Stomach smooth muscle (tissue), 2 donors: ENCODE data around the gene SNX24.
"Not testable (repeated sequence)": the region's sequence is repeated elsewhere in the genome, so short reads cannot be mapped to it uniquely, and the experiment has no call there.

ENCODE experiments used
- H3K27ac ChIP-seq: one replicate; pipeline ENCODE4 v1.7.0; 2013; ENCODE audit warnings: mild to moderate bottlenecking, low read length, inconsistent platforms
- H3K27me3 ChIP-seq, 2 donors: one replicate each; pipeline ENCODE4 v1.7.0; 2013; ENCODE audit warnings: low read length in 2 of 2; ENCODE audit not compliant: insufficient read depth in 2 of 2, control insufficient read depth in 1 of 2
- H3K36me3 ChIP-seq, 2 donors: one replicate each; pipeline ENCODE4 v1.7.0; 2013; ENCODE audit warnings: low read length in 2 of 2; ENCODE audit not compliant: control insufficient read depth in 2 of 2, insufficient read depth in 2 of 2
- H3K4me1 ChIP-seq: one replicate; pipeline ENCODE4 v1.7.0; 2013; ENCODE audit warnings: low read length; ENCODE audit not compliant: control insufficient read depth, insufficient read depth
- H3K4me3 ChIP-seq, 2 donors: one replicate each; pipeline ENCODE4 v1.7.0; 2013; ENCODE audit warnings: low read length in 2 of 2
- H3K9ac ChIP-seq, 2 donors: one replicate each; pipeline ENCODE4 v1.7.0; 2013; ENCODE audit warnings: low read length in 2 of 2, mild to moderate bottlenecking in 1 of 2
- H3K9me3 ChIP-seq, 2 donors: one replicate each; pipeline ENCODE4 v1.7.0; 2013; ENCODE audit warnings: low read length in 2 of 2; ENCODE audit not compliant: control insufficient read depth in 2 of 2
- donor health status: healthy.
- donor health status: Pancreatic carcinoma.

The SNX24 gene

DNA sequence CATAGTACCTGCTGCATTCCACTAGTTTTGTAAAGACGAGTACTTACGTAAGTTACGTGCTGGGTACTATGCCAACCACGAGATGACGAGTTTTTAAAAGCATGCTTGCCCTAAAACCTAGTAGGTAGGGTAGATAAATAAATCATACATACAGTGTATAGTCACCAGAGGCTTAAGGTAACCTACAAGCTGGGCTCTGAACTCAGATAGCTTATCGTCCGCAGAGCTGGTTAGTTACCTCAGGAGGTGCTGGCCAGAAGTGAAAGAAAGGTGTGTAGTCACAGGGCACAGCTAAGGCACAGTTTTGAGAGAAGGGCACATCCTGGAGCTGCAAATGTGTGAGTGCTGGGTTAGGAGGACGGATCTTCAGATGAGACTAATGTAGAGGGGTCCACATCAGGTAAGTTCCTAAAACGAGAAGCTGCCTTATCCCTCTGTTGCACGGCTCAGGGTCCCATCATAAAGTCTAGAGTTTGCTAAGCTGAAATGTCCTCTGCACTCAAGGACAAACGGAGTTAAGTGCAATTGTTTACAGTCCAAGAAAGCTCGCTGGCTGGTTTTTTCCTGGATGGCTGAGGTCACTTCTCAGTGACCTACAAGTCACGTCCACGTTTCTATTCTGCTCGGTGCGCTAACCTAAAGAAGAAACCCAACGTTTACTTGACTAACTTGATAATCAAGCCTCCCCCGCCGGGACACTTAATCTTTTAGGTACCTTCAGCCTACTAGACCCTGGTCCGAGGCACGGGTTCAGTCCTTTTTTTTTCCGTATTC is 1.1 kb upstream of the SNX24 start:
- H3K4me1 ChIP-seq: peaks cover 12% of the 10 kb centered on the region
- no peaks in the 10 kb centered on the region for H3K36me3 ChIP-seq
- H3K27me3 ChIP-seq: no peaks in the 10 kb centered on the region
- peak overlapping the region; percentile 88 for H3K9ac ChIP-seq
- H3K4me3 ChIP-seq: peak overlapping the region; percentile 83 to 86
- H3K9me3 ChIP-seq: no peaks in the 10 kb centered on the region
- H3K27ac ChIP-seq: peak overlapping the region; percentile 75

DNA sequence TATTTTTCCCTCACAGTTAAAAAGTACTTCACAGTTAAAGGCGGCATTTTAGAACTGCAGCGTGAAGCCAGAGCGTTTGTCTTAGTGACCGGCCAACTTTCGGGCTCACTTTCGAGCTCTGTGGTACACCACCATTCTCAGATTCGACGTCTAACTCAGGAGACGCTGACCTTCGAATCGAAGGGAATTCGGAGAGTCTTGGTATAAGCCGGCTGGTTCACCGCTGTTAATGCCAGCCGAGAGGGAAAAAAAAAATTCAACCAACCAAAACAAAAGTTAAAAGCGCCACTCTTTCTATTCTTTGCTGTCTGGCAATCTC is 544 bp upstream of the SNX24 start:
- no peaks in the 10 kb centered on the region for H3K9me3 ChIP-seq
- peak overlapping the region; percentile 75 for H3K27ac ChIP-seq
- no peaks in the 10 kb centered on the region for H3K36me3 ChIP-seq
- peak overlapping the region; percentile 88 for H3K9ac ChIP-seq
- peak overlapping the region; percentile 83 to 86 for H3K4me3 ChIP-seq
- no peaks in the 10 kb centered on the region for H3K27me3 ChIP-seq
- peaks cover 12% of the 10 kb centered on the region for H3K4me1 ChIP-seq

DNA sequence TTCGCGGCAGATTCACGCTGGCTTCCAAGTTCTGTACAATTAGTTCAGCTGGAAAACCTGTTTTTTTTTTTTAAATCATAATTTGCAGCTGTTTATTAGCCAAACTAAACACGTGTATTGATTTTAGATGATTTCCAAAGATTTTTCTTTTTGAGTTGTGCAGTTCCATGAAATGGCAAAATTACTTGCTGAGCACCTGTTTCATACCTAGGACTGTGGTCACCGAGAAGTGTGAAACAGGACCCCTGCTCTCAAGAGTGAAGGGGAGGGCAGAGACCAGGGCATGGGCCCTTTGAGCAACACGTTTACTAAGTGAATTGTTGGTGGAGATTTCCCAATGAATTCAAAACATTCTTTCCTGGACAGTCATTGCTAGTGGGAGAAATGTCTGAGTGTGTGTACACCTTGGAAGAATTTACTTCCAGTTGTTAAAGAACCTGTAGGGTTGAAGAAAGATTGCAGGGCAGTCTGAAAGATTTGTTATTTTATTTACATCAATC is 688 bp downstream of the SNX24 start:
- Histone ChIP-seq H3K9me3 (no peaks in the 10 kb centered on the region), H3K9ac (peak overlapping the region; percentile 71 to 78), H3K4me3 (peak overlapping the region; percentile 76 to 86), H3K27me3 (no peaks in the 10 kb centered on the region), H3K4me1 (peaks cover 12% of the 10 kb centered on the region), H3K36me3 (no peaks in the 10 kb centered on the region), H3K27ac (peak overlapping the region; percentile 75)

DNA sequence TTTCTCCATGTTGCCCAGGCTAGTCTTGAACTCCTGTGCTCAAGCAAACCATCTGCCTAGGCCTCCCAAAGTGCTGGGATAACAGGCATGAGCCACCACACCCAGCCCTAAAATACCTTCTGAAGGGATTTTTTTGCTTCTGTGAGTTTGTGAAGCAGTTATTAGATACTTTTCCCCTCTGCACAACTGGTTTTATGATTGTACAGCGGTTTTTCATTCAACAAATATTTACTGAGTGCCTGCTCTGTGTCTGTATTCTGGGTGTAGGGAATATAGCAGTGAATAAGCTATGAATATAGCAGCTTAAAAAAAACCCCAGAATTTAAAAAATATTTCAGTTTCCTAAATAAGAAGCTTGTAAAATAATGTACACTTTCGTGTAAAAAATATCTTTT is 2.3 kb downstream of the SNX24 start:
- no peaks in the 10 kb centered on the region for H3K36me3 ChIP-seq
- H3K9me3 ChIP-seq: no peaks in the 10 kb centered on the region
- H3K4me3 ChIP-seq: no peak overlapping the region
- H3K4me1 ChIP-seq: peaks cover 12% of the 10 kb centered on the region
- H3K27ac ChIP-seq: no peak overlapping the region
- no peak overlapping the region for H3K9ac ChIP-seq
- no peaks in the 10 kb centered on the region for H3K27me3 ChIP-seq

DNA sequence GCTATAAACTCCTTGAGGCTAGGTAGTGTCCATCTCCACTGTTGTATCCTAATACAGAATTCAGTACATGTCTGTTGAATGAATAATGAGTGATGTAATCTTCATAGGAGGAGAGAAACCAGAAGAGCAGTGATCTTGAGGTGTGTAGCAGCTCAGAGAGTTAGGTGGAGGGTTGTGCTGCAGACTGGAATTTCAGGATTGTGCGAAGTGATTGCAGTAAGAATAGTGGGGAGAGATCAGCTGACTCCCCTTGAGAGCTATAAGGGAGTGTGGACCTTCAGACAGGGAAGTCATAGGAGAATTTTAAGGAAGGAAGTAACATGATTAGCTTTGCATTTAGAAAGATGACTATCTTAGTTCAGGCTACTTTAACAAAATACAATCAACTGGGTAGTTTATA is 4.4 kb downstream of the SNX24 start:
- Histone ChIP-seq H3K36me3 (no peaks in the 10 kb centered on the region), H3K4me1 (peaks cover 4% of the 10 kb centered on the region), H3K27me3 (no peaks in the 10 kb centered on the region), H3K9ac (no peak overlapping the region), H3K27ac (no peak overlapping the region), H3K4me3 (no peak overlapping the region), H3K9me3 (no peaks in the 10 kb centered on the region)

DNA sequence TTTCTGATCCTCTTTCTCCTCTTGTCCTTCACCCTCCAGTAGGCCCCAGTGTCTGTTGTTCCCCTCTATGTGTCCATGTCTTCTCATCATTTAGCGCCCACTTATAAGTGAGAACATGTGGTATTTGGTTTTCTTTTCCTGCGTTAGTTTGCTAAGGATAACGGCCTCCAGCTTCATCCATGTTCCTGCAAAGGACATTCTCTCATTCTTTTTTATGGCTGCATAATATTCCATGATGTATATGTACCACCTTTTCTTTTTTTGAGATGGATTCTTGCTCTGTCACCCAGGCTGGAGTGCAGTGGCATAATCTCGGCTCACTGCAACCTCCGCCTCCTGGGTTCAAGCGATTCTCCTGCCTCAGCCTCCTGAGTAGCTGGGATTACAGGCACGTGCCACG is 12.1 kb downstream of the SNX24 start:
- H3K27me3 ChIP-seq, H3K9me3 ChIP-seq, H3K36me3 ChIP-seq, H3K4me3 ChIP-seq, H3K9ac ChIP-seq, H3K27ac ChIP-seq, H3K4me1 ChIP-seq: not testable (repeated sequence)

DNA sequence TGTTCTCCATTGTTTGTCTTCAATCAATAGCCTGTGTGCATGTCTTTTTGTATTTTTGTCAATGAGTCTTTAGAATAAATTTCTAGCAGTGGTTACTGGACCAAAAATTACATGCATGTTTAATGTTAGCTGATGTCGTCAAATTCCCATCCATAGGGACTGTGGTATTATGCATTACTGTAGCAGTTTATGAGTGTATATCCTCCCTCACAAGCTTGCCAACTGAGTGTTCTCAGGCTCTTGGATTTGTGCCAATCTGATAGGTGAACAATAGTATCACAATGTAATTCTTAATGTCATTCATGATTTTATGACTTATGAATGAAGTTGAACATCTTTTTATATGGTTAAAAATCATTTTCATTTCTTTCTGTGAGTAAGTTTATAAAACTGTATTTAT is 13.0 kb downstream of the SNX24 start:
- no peak overlapping the region for H3K9ac ChIP-seq

DNA sequence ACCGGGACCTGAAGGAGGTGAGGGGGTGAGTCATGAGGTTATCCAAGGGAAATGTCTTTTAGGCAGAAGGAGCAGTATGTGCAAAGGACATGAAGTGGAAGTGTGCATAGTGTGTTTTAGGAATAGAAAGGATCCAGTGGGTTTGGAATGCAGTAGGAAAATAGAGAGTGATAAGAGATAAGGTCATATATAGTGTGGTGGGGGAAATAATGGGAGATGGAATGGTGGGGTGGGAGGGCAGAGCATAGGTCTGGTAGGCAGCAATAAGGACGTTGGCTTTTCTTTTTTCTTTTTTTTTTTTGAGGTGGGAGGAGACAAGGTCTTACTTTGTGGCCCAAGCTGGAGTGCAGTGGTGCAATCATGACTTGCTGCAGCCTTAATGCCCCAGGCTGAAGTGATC is 17.8 kb downstream of the SNX24 start:
- Histone ChIP-seq H3K27ac (no peak overlapping the region), H3K36me3 (peaks cover 0 to 15% of the 10 kb centered on the region in 2 donors), H3K4me1 (no peaks in the 10 kb centered on the region), H3K4me3 (no peak overlapping the region), H3K9ac (no peak overlapping the region), H3K27me3 (no peaks in the 10 kb centered on the region), H3K9me3 (no peaks in the 10 kb centered on the region)

More for the DNA sequence above, 13.0 kb downstream of the SNX24 start:
- no peaks in the 10 kb centered on the region for H3K27me3 ChIP-seq
- no peaks in the 10 kb centered on the region for H3K4me1 ChIP-seq
- H3K4me3 ChIP-seq: no peak overlapping the region
- H3K9me3 ChIP-seq: no peaks in the 10 kb centered on the region
- H3K36me3 ChIP-seq: no peaks in the 10 kb centered on the region
- H3K27ac ChIP-seq: no peak overlapping the region

DNA sequence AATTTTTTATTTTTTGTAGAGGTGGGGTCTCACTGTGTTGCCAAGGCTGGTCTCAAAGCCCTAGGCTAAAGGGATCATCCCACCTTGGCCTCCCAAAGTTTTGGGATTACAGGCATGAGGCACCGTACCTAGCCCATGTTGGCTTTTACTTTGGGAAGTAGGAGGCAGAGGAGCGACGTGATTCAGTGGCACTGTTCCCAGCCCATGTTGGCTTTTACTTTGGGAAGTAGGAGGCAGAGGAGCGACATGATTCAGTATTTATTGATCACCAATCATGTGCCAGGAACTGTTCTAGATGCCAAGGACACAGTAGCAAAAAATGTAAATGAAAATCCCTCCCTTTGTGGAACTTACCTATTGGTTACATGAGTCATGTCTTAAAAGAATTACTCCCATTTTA is 18.3 kb downstream of the SNX24 start:
- Histone ChIP-seq H3K36me3 (peaks cover 0 to 18% of the 10 kb centered on the region in 2 donors), H3K9ac (no peak overlapping the region), H3K27me3 (no peaks in the 10 kb centered on the region), H3K9me3 (no peaks in the 10 kb centered on the region), H3K4me3 (no peak overlapping the region), H3K27ac (no peak overlapping the region), H3K4me1 (no peaks in the 10 kb centered on the region)

DNA sequence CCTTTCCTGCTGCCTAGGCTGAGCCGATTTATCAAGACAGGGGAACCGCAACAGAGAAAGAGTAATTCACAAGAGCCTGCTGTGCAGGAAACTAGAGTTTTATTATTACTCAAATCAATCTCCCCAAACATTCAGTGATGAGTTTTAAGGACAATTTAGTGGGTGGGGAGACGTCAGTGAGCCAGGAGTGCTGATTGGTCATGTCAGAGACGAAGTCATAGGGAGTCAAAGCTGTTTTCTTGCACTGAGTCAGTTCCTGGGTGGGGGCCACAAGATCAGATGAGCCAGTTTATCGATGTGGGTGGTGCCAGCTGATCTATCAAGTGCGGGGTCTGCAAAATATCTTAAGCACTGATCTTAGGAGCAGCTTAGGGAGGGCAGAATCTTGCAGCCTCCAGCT is 19.0 kb downstream of the SNX24 start:
- no peaks in the 10 kb centered on the region for H3K4me1 ChIP-seq

DNA sequence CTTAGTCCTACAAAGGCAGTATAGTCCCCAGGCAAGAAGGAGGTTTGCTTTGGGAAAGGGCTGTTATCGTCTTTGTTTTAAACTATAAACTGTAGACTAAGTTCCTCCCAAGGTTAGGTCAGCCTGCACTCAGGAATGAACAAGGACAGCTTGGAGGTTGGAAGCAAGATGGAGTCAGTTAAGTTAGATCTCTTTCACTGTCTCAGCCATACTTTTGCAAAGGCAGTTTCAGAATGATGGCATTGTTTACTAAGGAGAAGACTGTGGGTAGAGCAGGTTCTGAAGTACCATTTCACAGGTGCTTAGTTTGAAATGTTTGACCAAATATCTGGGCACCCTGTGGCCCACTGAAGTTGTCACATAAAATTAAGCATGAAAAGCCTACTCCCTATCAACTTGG is 19.4 kb downstream of the SNX24 start:
- Histone ChIP-seq H3K27ac (no peak overlapping the region), H3K4me3 (no peak overlapping the region), H3K4me1 (no peaks in the 10 kb centered on the region), H3K9me3 (no peaks in the 10 kb centered on the region), H3K36me3 (peaks cover 0 to 18% of the 10 kb centered on the region in 2 donors), H3K9ac (no peak overlapping the region), H3K27me3 (no peaks in the 10 kb centered on the region)

More for the DNA sequence above, 19.0 kb downstream of the SNX24 start:
- Histone ChIP-seq H3K27me3 (no peaks in the 10 kb centered on the region), H3K9me3 (no peaks in the 10 kb centered on the region), H3K9ac (no peak overlapping the region), H3K27ac (no peak overlapping the region), H3K4me3 (no peak overlapping the region), H3K36me3 (peaks cover 0 to 18% of the 10 kb centered on the region in 2 donors)
